Stimulated activated CD8-positive, alpha-beta memory T cell treated with anti-CD3 and anti-CD28 coated beads, Interleukin-7, amount 100 ng/mL, for 4 hours (primary cell): ENCODE data around the gene RMDN3.

ENCODE experiments used
- DNase-seq, 2 donors: peaks; one replicate each; pipeline ENCODE4 v3.0.0-alpha.2; 2020; ENCODE audit warnings: low read depth in 2 of 2

RMDN3 gene

DNA sequence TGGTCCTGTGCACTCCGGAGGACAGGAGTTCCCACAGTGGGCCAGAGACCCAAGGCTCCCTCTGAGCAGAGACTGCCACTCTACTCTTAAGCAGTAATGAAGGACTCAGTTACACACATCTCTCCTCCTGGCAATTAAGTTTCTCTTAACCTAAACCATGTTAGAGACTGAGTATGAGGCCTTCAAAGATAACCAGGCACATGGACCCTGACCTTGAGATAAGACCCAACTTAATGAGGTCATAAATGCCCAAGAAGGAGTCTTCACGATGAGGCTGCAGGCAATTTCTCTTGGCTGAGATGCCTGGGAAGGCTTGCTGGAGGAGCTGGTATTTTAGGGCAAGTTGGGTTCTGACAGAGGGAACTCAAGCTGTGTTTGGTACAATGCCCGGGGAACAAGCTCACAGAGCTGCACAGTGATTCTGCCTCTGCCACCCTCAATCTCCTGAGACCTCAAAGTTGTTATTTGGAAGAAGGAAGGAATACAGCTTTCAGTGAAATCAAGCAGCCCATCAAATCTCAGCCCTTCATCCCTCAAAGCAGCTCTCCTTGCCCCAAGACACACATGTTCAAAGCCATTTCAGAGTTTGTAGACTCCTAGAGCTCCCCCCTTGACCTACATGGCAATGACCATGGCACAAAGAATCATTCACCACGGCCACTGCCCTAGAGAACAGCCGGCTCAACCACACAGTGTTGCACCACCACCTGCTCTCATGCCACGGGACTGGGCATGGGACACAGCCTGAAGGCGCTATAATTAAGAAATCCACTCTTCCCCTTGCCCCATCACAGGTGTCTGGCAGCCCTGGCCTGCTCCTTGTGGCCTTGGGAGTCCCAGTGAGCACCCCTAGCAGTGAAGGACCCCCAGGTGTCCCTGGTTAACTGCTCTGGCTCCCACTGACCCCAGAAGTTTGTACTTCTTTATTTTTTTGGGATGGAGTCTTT, 7.1 kb downstream of the RMDN3 start:
- no peak for DNase-seq

GRCh38 chr15:40746916-40747418, 8.1 kb downstream of the RMDN3 start:
- DNase-seq: no peak

DNA sequence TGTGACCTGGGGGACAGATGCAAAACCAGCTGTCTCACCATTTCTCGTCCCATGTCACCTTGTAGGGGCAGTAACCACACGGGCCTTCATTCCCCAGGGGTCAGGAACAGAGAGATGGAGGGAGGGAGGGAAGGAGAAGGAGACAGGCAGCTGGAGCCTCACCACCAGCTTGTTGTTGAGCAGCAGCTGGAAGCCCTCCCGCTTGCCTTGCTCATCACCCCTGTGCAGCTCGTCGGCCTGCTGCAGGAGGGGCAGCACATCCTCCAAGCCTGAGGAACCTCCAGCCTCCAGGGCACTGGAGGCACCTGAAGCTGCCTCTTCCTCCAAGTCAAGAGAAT, 10.3 kb downstream of the RMDN3 start:
- no peak for DNase-seq

- DNase-seq: peak; percentile 56 to 61
These were observed 10.9 kb downstream of the RMDN3 start for GRCh38 chr15:40743921-40744814.

GRCh38 chr15:40743485-40743901, 11.6 kb downstream of the RMDN3 start:
- no peak for DNase-seq

- DNase-seq: no peak
These were observed 15.2 kb downstream of the RMDN3 start for GRCh38 chr15:40739854-40740253.

GRCh38 chr15:40739047-40739446, 16.0 kb downstream of the RMDN3 start:
- DNase-seq: no peak

GRCh38 chr15:40737048-40737447, 18.0 kb downstream of the RMDN3 start:
- no peak for DNase-seq

GRCh38 chr15:40736575-40736974, 18.5 kb downstream of the RMDN3 start:
- DNase-seq: no peak

DNA sequence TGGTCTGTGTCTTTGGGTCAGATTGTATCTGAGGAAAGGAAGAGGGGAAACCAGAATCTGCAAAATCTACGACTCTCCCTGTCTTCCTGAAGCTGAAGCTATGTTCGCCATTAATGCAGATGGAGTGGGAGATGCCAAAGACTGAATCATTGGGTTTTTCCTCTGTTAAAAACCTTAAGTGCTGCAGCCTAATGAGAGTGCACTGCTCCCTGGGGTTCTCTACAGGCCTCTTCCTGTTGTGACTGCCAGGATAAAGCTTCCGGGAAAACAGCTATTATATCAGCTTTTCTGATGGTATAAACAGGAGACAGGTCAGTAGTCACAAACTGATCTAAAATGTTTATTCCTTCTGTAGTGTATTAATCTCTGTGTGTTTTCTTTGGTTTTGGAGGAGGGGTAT, 24.0 kb downstream of the RMDN3 start:
- no peak for DNase-seq

DNA sequence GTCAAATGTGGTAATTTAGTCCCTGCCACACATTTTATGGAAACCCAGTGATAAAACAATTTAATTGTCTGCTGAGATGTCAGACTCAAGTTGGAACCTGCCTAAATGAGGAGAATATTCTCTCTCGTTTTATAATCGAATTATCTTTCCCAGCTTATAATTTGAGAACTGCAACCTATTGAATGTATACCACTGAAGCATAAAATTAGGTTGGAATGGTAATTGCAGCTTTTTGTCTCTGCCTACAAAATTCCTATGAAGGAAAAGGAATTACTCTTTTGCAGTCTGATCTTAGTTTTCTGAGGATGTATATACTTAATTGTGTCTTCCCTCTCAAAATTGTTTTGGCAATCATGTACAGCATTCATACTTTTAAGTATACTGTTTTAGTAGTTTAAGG, 31.1 kb downstream of the RMDN3 start:
- no peak for DNase-seq

GRCh38 chr15:40722934-40723333, 32.1 kb downstream of the RMDN3 start:
- DNase-seq: no peak

DNA sequence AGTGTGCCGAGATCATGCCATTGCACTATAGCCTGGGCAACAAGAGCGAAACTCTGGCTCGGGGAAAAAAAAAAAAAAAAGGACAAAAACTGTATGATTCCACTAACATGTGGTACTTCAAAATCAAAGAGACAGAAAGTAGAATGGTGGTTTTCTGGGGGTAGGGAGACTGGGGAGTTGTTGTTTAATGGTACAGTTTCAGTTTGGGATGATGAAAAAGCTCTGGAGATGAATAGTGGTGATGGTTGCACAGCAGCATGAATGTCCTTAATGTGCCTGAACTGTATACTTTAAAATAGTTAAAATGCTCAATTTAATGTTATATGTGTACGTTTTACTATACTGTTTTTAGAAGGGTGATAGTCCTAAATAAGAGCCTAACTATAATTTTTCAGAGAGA, 32.7 kb downstream of the RMDN3 start:
- DNase-seq: no peak

GRCh38 chr15:40721701-40722100, 33.4 kb downstream of the RMDN3 start:
- no peak for DNase-seq

- no peak for DNase-seq
These were observed 38.9 kb downstream of the RMDN3 start for GRCh38 chr15:40716165-40716564.

- no peak for DNase-seq
These were observed 40.9 kb downstream of the RMDN3 start for GRCh38 chr15:40714144-40714543.

DNA sequence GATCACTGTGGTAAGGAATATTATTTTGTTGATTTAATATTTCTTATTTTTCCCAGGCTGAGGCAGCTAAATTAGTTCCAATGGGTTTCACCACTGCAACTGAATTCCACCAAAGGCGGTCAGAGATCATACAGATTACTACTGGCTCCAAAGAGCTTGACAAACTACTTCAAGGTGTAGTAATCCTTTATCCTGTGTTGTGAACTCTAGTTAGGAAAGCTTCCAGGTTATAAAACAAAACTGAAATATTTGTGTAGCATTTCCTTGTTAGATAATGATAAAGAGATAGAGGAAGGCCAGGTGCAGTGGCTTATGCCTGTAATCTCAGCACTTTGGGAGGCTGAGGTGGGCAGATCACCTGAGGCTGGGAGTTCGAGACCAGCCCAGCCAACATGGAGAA, 48.9 kb downstream of the RMDN3 start:
- DNase-seq: no peak

DNA sequence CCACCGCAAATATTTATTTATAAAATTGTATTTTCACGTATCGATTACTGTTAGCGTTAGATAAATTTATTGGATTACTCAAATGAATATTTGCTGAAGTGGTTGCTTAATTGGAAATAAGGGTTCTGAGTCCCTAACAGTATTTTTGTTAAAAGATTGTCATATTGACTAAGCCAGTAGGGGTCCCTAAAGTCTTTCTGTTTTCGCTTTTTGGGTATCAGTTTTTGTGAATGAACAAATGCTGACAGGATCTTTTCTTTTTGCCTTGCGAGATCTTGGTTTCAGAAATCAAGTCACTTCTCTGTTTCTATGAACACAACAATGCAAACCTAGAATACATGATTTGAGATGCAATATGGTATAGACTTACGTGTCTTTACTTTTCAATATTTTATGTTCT, 53.0 kb downstream of the RMDN3 start:
- no peak for DNase-seq

DNA sequence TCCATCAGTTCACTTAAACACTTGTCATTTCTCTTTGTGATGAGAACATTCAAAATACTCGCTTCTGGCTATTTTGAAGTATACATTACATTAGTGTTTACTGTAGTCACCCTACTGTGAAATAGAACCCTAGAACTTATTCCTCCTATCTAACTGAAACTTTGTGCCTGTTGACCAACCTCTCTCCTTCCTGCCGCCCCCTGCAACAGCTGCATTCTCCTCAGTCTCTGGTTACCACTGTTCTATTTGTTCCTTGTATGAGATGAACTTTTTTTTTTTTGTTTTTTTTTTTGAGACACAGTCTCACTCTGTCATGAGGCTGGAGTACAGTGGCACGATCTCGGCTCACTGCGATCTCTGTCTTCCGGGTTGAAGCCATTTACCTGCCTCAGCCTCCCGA, 57.1 kb downstream of the RMDN3 start:
- no peak for DNase-seq

DNA sequence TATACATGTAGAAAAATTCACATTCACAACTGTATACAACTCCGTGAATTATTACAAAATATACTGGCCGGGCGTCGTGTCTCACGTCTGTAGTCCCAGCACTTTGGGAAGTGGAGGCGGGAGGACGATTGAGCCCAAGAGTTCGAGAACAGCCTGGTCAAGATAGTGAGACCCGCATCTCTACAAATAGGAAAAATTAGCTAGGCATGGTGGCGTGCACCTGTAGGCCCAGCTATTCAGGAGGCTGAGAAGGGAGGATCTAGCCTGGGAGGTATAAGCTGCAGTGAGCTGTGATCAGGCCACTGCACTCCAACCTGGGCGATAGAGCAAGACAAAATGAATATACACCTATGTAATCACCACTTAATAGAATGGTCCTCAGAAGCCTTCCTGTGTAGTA, 58.8 kb downstream of the RMDN3 start:
- DNase-seq: no peak

GRCh38 chr15:40695469-40695890, 59.6 kb downstream of the RMDN3 start:
- no peak for DNase-seq

- peak; percentile 84 to 87 for DNase-seq
These were observed 60.2 kb downstream of the RMDN3 start, which contains the start of gene RAD51 for GRCh38 chr15:40694688-40695468. Gene RAD51 (plus strand): TSS chr15:40695174. CDS start chr15:40698759, 3,585 bp downstream.
